Stimulated activated naive B cell treated with anti-CD40 and anti-IgM and Interleukin-4, amounts not matched to agents 10 μg/mL and 1 μg/mL and 100 μg/mL, for 72 hours (primary cell): ENCODE data around the gene ABCA12.

ENCODE experiments used
- ATAC-seq, 2 donors: fragments of 150-1000 bp; cut with Tn5 transposase; replicated peaks; 2 replicates each; pipeline ENCODE4 v1.10.0; 2021; ENCODE audit warnings: moderate library complexity in 1 of 2
- DNase-seq: peaks from one replicate; pipeline ENCODE4 v3.0.0; 2021
- H3K27ac Mint-ChIP-seq: one replicate; pipeline ENCODE4 v1.8.0; 2022; ENCODE audit warnings: mild to moderate bottlenecking, mixed read lengths
- H3K27me3 Mint-ChIP-seq, 2 donors: one replicate each; pipeline ENCODE4 v1.8.0; 2022; ENCODE audit warnings: mixed read lengths in 2 of 2
- H3K36me3 Mint-ChIP-seq, 2 donors: one replicate each; pipeline ENCODE4 v1.8.0; 2022; ENCODE audit warnings: mixed read lengths in 2 of 2, mild to moderate bottlenecking in 1 of 2
- H3K4me1 Mint-ChIP-seq, 2 donors: one replicate each; pipeline ENCODE4 v1.8.0; 2022; ENCODE audit warnings: mixed read lengths in 2 of 2, mild to moderate bottlenecking in 1 of 2
- H3K4me3 Mint-ChIP-seq, 2 donors: one replicate each; pipeline ENCODE4 v1.8.0; 2022; ENCODE audit warnings: mild to moderate bottlenecking in 2 of 2, mixed read lengths in 2 of 2, moderate library complexity in 1 of 2
- H3K9me3 Mint-ChIP-seq, 2 donors: one replicate each; pipeline ENCODE4 v1.8.0; 2022; ENCODE audit warnings: mixed read lengths in 2 of 2, mild to moderate bottlenecking in 1 of 2

ABCA12 gene

DNA sequence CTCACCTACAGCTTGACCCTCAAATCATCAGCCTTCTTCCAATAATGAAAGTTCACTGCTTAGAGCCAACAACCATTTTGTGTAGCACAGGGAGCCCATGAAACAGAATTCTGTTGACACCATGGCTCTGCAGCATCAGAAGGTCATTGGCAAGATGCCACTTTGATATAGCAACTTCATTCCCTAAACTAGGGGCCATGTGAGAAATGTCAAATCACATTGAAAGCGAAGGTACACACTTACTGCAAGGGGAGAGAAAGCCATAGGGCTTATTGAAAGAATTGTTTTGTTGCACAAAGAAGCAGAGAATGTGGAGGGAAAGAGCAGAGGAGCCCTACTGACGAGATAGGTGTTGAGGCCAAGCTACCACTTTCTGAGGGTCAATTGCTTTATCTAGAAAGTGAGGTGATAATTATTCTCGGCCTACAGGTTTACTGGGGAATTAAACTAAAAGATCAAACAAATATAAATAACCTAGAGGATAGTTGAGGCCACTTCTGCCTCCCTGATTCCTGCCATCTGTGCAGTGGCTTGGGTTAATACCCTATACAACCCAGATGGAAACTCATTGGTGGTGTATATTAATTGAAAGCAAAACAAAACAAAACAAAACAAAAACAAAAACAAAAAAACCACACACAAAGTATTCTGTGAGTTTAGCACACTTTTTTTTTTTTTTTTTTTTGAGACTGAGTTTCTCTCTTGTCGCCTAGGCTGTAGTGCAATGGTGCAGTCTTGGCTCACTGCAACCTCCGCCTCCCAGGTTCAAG, 5.9 kb upstream of the ABCA12 start:
- H3K36me3 Mint-ChIP-seq, result no peaks in the 10 kb centered on the region
- H3K27me3 Mint-ChIP-seq, result peaks cover 6 to 10% of the 10 kb centered on the region in 2 donors
- no peak overlapping the region for H3K4me3 Mint-ChIP-seq
- no peak overlapping the region for H3K27ac Mint-ChIP-seq
- no peaks in the 10 kb centered on the region for H3K4me1 Mint-ChIP-seq
- ATAC-seq, result no peak
- H3K9me3 Mint-ChIP-seq, result peaks cover 3 to 9% of the 10 kb centered on the region in 2 donors
- DNase-seq, result no peak

- Mint-ChIP-seq H3K27ac (no peak overlapping the region), H3K27me3 (peaks cover 6 to 10% of the 10 kb centered on the region in 2 donors), H3K4me1 (no peaks in the 10 kb centered on the region), H3K36me3 (no peaks in the 10 kb centered on the region), H3K4me3 (no peak overlapping the region), H3K9me3 (peaks cover 3 to 5% of the 10 kb centered on the region in 2 donors)
- ATAC-seq (no peak), DNase-seq (no peak)
These were observed 5.0 kb upstream of the ABCA12 start for GRCh38 chr2:215143458-215143857.

DNA sequence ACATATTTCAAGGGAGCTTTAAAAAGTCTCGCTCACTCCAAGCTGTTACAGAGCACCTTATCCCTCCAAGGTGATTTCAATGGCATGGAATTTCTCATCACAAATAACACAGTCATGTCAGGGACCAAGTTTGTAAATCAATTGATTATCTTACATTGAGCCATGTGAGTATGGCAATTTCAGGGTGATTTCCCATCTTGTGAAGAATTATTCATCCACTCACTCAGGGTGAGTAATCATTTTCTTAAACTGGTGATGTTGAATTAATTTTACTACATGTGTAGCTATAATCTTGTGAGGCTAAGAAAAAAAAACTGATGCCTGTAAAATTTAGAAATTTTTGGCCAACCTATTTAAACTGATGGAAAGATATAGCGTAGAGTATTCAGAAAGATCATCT, 3.3 kb upstream of the ABCA12 start:
- Mint-ChIP-seq H3K9me3 (peaks cover 3 to 4% of the 10 kb centered on the region in 2 donors), H3K36me3 (no peaks in the 10 kb centered on the region), H3K27ac (no peak overlapping the region), H3K4me3 (no peak overlapping the region), H3K27me3 (peaks cover 6 to 10% of the 10 kb centered on the region in 2 donors), H3K4me1 (no peaks in the 10 kb centered on the region)
- ATAC-seq (no peak), DNase-seq (no peak)

DNA sequence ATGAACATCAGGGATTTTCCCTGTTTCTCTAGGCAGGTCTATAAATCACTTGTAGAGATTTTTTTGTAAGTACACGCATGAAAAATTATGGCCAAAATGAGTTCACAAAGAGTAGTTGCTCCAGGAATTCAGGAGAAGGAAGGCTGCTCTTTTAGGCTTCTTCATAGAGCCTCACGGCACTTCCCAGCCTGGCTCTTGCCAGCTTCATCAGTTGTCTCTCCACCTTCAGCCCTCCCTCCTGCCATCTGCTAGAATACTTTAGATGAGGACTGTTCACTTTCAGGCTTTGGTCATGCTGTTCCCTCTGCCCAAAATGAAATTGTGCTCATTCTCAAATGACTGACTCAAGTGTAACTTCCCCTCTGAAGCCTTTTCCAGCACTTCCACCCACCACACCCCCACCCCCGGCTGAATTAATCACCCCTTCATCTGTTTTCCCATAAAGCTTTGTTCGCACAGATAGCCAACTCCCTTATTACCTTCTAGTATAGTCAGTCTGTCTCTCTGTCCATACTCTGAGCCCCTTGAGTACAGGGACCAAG, 1.8 kb upstream of the ABCA12 start:
- ATAC-seq, result no peak

GRCh38 chr2:215137741-215138340, 585 bp downstream of the ABCA12 start:
- Mint-ChIP-seq H3K27me3 (peaks cover 6 to 10% of the 10 kb centered on the region in 2 donors), H3K9me3 (no peaks in the 10 kb centered on the region), H3K36me3 (no peaks in the 10 kb centered on the region), H3K4me3 (no peak overlapping the region), H3K4me1 (no peaks in the 10 kb centered on the region), H3K27ac (no peak overlapping the region)
- ATAC-seq, result no peak
- no peak for DNase-seq

More for the DNA sequence above, 1.8 kb upstream of the ABCA12 start:
- H3K27ac Mint-ChIP-seq, result no peak overlapping the region
- DNase-seq, result no peak
- no peak overlapping the region for H3K4me3 Mint-ChIP-seq
- H3K4me1 Mint-ChIP-seq, result no peaks in the 10 kb centered on the region
- peaks cover 6 to 10% of the 10 kb centered on the region in 2 donors for H3K27me3 Mint-ChIP-seq
- H3K9me3 Mint-ChIP-seq, result peaks cover 3 to 4% of the 10 kb centered on the region in 2 donors
- H3K36me3 Mint-ChIP-seq, result no peaks in the 10 kb centered on the region

- no peak overlapping the region for H3K4me3 Mint-ChIP-seq
- H3K9me3 Mint-ChIP-seq, result no peaks in the 10 kb centered on the region
- H3K36me3 Mint-ChIP-seq, result no peaks in the 10 kb centered on the region
- no peak overlapping the region for H3K27ac Mint-ChIP-seq
- H3K4me1 Mint-ChIP-seq, result no peaks in the 10 kb centered on the region
- no peak for ATAC-seq
- no peak for DNase-seq
- peaks cover 6 to 10% of the 10 kb centered on the region in 2 donors for H3K27me3 Mint-ChIP-seq
These were observed 1.1 kb downstream of the ABCA12 start for GRCh38 chr2:215137329-215137686.

DNA sequence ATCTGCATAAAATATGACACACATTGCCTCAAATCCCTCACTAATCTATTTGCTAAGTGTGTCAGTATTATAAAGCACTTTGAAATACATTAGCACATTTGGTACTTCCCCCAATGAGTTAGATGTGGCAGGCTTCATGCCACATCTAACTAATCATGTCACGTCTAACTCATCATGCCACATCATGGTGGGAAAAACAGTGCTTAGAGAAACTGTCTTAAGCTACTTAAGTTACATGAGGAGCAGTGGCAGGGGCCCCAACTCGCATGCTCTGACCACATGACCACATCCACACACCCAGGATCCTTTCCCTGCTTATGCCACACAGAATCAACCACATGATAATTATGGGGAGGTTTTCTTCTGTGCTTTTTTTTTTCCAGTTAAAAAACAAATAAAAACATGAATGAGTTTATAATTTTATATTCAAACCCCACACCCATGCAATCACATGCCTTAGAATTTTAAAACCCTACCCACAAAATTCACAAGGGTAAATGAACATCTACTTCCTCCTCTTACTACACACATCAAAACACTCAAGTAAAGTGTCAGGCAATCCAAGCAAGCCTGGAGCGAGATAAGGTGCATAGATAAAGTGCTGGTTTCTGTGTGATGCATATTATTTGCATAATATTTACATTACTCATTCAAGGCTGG, 1.6 kb downstream of the ABCA12 start:
- no peaks in the 10 kb centered on the region for H3K9me3 Mint-ChIP-seq
- H3K27me3 Mint-ChIP-seq, result peaks cover 6 to 10% of the 10 kb centered on the region in 2 donors

GRCh38 chr2:215120401-215120800, 18.0 kb downstream of the ABCA12 start:
- Mint-ChIP-seq H3K4me1 (no peaks in the 10 kb centered on the region), H3K9me3 (peaks cover 11 to 19% of the 10 kb centered on the region in 2 donors), H3K4me3 (no peak overlapping the region), H3K36me3 (no peaks in the 10 kb centered on the region), H3K27ac (no peak overlapping the region), H3K27me3 (no peaks in the 10 kb centered on the region)
- ATAC-seq, result no peak
- no peak for DNase-seq

More for the DNA sequence above, 1.6 kb downstream of the ABCA12 start:
- DNase-seq (no peak), ATAC-seq (no peak)
- Mint-ChIP-seq H3K4me1 (no peaks in the 10 kb centered on the region), H3K27ac (no peak overlapping the region), H3K36me3 (no peaks in the 10 kb centered on the region), H3K4me3 (no peak overlapping the region)

- Mint-ChIP-seq H3K27ac (no peak overlapping the region), H3K4me3 (no peak overlapping the region), H3K9me3 (peaks cover 11 to 19% of the 10 kb centered on the region in 2 donors), H3K4me1 (no peaks in the 10 kb centered on the region), H3K27me3 (no peaks in the 10 kb centered on the region), H3K36me3 (no peaks in the 10 kb centered on the region)
- ATAC-seq (no peak), DNase-seq (no peak)
These were observed 18.6 kb downstream of the ABCA12 start for GRCh38 chr2:215119847-215120246.

DNA sequence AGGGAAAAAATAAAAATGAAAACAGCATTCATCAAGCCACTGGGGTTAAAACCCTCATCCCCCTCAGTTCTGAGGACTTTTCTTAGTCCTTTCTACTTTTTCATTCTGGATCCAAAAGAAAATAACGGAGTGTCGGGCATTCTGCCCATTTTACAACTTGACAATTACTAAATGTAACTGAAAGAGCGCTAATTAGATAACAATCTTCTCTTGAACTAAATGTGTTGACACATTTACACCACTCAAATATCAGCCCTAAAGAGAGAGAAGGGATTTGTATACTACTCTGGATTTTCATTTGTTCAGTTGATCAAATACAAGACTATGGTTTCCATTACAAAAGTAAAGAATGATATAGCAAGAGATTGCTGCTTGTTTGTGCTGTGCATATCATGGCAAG, 27.5 kb downstream of the ABCA12 start:
- H3K9me3 Mint-ChIP-seq, result no peaks in the 10 kb centered on the region
- no peaks in the 10 kb centered on the region for H3K36me3 Mint-ChIP-seq
- no peaks in the 10 kb centered on the region for H3K27me3 Mint-ChIP-seq
- no peak for DNase-seq
- no peak for ATAC-seq
- H3K27ac Mint-ChIP-seq, result no peak overlapping the region
- H3K4me1 Mint-ChIP-seq, result no peaks in the 10 kb centered on the region
- no peak overlapping the region for H3K4me3 Mint-ChIP-seq

DNA sequence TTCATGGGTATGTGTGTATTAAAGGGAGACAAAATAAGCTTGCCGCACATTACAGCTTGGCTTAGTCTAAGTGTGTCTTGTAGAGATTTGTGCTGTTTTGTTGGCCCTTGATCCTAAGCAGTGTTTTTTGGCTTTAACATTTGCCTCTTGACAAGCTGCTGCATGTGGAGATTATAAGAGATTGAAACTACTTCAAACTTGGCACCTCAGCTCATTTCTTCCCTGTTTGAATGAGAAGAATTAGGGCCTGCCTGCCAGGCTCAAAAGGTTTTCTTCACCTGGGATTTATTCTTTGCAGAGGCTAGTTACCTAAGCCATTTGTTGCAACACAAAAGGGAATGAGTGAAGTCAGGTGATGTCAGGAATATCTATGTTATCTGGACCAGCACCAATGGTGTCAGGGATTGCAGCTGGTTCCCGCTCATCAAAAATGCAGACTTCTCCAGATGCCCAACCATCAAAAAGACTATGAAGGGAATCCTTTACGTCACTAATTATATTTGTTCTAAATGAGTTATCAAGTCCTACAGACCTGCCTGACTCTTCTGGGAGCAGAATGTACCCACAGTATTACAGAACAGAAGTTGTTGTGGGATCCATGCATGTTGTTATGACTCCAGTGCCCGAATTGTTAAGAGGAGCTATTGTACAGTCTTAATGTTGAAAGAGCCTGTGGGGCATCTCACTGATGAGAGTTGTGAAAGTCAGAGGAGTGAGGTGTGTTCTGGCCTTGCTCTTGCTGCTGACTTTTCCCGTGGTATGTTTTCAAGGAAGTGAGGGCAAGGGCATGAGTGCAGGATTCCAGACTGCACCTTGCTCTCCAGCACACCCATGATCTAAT, 31.0 kb downstream of the ABCA12 start:
- ATAC-seq (no peak), DNase-seq (no peak)
- Mint-ChIP-seq H3K27me3 (no peaks in the 10 kb centered on the region), H3K27ac (no peak overlapping the region), H3K4me3 (no peak overlapping the region), H3K9me3 (no peaks in the 10 kb centered on the region), H3K4me1 (no peaks in the 10 kb centered on the region), H3K36me3 (no peaks in the 10 kb centered on the region)

DNA sequence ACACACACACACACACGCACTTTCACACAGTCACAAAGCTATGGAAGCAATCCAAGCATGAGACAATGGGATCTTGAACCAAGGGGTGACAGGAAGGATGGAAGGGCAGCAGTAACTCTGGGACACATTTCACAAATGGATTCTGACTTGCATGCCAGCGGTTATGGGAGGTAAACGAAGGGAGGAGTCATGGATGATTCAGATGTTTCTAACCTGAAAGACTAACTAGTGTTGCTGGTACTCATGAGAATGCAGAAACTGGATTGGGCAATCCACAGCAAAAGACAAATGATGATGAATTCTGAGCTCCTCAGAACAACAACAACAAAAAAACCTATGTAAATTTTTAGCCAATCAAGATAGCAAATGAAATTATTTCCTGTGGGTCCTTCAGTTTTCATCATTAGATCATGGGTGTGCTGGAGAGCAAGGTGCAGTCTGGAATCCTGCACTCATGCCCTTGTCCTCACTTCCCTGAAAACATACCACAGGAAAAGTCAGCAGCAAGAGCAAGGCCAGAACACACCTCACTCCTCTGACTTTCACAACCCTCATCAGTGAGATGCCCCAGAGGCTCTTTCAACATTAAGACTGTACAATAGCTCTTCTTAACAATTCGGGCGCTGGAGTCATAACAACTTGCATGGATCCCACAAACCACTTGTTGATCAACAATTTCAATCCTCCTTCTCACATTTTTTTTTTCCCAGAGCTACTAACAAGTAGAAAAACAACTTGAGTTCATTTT, 32.6 kb downstream of the ABCA12 start:
- H3K4me1 Mint-ChIP-seq, result no peaks in the 10 kb centered on the region
- no peaks in the 10 kb centered on the region for H3K36me3 Mint-ChIP-seq
- no peaks in the 10 kb centered on the region for H3K9me3 Mint-ChIP-seq
- ATAC-seq (no peak), DNase-seq (no peak)
- H3K27me3 Mint-ChIP-seq, result no peaks in the 10 kb centered on the region
- H3K27ac Mint-ChIP-seq, result no peak overlapping the region
- H3K4me3 Mint-ChIP-seq, result no peak overlapping the region

DNA sequence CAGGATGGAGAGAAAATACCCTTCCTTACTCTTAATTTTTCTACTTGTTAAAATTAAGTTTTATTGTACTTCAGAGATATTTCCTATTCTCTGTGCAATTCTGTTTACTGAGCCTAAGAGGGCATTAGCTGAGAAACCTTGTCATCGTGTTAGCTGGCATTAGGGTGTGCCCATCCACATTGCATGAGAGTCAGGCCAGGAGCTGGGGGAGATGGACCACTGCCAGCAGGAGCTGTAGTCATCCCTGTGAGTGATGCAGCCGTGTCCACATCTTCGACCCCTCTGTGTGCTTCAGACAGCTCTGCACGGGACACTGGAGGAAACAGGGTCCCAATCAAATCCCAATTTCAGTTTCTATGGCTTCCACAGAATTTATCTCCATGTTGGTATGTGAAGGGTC, 34.2 kb downstream of the ABCA12 start:
- ATAC-seq (no peak), DNase-seq (no peak)
- H3K4me3 Mint-ChIP-seq, result no peak overlapping the region
- H3K27ac Mint-ChIP-seq, result no peak overlapping the region
- no peaks in the 10 kb centered on the region for H3K4me1 Mint-ChIP-seq
- H3K9me3 Mint-ChIP-seq, result no peaks in the 10 kb centered on the region
- H3K27me3 Mint-ChIP-seq, result no peaks in the 10 kb centered on the region
- no peaks in the 10 kb centered on the region for H3K36me3 Mint-ChIP-seq
